DMS79 (cell line): ENCODE results near the gene GRM5.
"Not testable (repeated sequence)": the region's sequence is repeated elsewhere in the genome, so short reads cannot be mapped to it uniquely, and the experiment has no call there.

Source experiments
- DNase-seq: peaks from one replicate; lab custom pipeline; 2025; lab: John Stamatoyannopoulos, UW

The GRM5 gene

DNA sequence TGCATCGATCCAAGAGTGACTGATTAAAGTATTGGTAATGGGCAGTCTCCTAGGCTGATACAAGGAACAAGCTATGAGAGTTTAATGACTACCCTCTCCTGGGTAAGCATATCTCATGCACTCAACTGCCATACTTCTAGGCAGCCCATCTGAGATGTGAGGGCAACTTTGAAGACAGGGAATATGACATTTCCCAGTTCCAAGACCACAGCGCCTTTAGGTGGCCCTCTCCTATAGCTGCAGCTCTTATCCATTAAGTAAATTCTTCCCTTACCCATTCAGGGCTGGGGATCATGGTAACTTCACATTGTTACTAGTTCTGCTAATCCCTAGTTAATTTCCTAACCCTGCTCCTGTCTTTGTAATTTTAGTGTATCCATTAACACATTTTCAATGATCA is 570.9 kb downstream of the GRM5 start:
- DNase-seq: no peak

DNA sequence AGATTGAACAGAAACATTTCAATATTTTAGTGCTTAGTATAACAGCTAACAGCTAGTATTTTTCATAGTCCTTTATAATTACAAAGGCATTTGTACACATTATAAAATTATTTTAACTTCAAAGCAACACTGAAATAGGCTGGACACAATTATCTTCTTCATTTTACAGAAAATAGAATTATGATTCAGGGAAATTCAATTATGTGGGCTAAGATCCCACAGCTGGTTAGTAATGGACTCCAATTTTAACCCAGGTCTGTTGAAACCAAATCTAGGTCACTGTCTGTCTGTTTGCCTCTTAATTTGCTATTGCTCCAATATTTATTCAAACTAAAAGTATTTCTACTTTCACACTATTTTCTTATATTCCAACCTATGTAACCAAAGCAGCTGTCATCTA is 574.1 kb downstream of the GRM5 start:
- DNase-seq: no peak

DNA sequence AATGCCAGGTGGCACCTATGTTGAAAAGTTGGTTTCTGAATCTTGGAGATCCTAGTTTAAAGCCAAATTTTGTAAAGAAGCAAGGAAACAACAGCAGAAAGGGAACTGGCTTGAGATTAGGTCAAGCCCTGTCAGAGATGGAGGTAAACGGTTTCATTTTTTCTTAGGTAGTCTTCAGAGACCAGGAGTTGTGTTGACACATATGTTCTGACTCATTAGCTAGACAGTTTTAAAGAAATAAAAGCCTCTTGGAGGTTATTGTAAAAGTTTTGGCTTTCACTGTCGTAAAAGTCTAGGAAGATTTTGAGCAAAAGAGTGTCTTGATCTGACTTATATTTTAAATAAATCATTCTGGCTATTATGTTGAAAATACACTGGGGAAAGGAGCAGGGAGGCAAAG is 576.8 kb downstream of the GRM5 start:
- DNase-seq: no peak

DNA sequence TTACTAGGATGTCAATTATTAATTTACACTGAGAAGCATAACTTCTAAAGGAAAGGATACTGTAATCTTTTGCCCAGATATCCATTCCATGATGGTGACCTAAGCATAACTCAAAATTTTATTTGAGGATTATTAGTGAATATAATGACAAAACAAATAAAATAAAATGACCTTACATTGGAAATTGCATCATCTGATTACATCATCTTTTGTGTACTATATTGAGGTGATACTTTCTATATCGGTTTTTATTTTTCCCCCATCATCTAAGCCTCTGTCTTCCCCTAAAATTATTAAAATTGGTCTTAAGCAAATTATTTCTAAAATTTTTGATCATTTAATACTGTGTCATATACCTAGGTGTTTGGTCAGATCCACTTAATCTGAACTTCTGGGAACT is 578.1 kb downstream of the GRM5 start:
- DNase-seq: no peak

DNA sequence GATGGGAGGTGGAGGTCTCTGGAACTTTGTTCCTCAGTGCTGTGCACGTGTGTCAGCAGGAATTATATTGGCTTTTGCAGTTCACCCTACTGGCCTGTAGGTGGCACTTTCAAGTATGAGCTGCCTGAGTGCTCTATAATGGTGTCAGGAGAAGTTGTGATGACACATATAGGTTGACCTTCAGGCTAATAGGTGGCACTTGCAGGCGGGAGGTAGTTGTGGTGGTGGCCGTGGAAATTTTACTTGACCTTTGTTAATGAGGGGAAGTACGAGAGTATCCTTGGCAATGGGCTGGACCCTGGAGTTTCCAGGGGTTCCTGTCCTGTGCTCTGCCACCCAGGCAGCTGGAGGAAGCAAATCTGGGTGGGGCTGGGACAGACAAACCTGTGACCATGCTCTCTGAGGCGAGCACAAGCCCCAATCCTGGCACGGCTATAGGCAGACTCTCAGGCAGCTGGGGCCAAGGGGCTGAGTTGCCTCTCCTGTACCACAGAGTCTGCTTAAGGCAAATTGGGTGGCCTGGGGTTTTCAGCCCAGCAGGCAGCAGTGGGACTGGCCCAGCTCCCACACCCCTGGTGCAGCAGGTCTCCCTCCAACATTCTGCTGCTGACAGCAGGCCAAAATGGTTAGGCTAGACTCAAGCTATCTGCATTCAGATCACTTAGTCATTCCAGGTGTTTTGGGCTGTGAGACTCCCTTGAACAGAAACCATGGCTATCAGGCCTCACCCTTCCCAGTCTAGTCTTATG is 580.7 kb downstream of the GRM5 start:
- DNase-seq: no peak

DNA sequence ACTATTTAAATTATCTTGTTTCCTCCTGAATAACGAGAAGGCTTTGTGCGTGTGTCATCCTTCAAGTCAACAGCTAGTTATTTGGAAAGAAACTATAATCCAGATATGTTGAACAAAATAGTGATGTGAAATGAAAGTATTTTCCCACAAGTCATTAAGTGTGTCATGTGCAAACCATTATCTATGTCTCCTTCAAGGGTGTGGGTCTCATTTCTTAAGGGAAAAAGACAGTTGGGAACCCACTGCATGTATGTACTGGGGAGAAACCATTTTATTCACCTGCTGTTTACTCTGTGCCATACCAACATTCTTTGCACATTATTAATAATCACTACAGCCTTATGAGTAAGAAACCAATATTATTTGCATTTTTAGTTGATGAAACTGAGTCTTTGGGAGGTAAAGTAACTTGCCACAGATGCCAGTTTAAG is 582.9 kb downstream of the GRM5 start:
- DNase-seq: no peak

DNA sequence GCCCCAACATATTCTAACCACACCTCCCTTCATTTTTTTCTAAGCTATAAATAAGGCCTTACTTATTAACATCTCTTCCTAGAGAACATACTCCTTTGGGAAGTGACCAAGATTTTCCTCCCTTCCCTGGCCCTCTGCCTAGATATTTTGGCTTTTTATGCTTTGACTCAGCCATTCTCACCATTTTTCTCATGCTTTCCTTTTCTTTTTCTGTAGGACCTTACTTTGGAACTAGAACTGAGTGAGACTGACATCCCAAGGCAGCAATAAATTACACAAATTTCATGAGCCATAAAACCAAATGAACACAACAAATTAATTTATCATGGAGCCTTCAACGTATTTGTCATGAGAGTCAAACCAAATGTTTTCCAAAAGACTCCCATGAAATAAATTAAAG is 585.6 kb downstream of the GRM5 start:
- no peak for DNase-seq

DNA sequence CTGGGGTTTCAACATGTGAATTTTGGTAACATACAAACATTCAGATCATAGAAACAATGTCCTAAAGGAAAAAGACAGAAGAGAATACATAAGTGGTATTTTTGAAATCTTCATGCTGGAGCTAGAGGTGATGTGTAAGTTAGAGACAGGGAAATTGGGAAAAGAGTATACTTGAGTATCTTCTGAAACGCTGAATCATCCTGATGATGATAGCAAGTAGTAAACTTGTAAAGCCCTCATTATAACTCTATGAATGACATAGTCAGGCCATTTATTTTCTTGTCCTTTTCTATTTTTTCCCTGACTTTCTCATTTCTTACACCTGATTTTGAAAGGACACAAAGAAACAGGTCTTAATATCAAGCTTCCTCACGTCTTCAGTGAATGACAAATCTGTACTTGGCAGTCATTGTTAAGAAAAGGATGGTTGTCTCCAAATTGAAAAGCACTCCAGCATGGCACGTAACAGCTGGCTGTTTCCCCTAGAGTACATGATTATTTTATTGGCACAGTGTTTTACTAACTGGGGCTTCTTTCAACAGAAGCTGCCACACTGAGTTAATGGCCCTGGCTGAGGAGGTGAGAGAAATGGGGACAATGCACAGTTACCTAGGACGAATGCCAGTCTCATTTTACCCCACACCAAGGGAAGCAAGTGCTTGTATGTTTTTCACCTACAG is 587.5 kb downstream of the GRM5 start:
- DNase-seq: no peak

DNA sequence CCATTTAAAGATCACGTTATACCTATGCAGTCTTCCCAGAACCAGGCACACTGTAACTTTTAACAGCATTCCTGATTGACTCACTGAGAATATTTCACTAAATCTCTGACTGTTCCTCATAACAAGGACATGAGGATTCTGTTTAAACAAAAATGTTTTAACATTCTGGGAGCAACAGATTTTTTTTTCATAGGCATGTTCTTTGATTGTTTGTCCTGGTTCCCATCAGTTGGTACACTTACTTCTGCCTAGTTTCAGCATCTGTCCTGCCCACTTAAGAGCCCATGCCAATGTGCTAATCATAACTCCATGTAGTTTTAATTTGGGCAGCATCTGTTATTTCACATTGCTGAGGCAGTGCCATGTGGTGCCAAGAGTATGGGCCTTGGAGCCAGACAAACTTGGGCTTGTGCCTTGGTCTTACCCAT is 589.8 kb downstream of the GRM5 start:
- DNase-seq: no peak

DNA sequence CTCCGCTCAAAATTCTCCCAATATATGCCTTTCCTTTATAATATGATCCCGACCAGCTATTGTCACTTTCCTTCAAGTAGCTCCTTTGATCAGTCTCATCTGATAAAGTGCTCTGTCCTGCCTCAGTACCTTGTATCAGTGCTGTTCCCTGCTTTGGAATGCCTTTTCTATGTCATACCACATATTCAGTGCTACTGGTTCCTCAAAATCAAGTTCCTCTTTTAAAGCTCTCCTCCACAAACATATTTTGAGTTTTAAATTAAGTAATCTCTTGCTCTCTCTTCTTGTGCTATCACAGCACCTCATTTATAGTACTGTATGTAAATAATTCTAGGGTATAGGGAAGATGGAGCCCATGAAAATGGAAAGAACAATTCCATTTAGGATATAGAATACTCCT is 591.1 kb downstream of the GRM5 start:
- DNase-seq: no peak

DNA sequence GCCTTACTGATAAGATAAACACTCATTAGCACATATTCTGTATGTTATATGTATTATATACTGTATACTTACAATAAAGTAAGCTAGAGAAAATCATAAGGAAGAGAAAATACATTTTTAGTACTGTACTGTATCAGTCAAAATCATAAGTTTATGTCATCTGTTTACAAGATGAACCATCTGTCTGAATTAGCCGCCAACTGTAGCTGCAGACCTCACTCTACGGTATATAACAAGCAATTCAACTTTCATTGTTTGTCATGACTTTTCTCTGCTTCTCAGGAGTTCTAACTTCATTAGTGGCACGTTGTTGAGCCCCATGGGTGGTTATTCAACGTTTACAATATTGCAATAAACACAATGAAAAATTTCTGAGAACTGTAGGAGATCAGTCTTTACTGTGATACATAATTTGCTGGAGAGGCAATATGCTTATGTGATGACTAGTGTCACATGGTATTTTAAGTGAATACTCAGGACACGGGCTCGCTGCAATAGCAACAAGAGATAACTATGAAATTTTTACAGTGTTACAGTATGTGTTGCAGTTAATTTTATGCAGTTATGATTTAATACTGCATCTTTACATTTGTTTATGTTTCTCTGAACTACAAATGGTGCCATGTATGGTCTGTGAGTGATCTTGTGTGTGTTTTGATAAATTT is 596.1 kb downstream of the GRM5 start:
- no peak for DNase-seq

DNA sequence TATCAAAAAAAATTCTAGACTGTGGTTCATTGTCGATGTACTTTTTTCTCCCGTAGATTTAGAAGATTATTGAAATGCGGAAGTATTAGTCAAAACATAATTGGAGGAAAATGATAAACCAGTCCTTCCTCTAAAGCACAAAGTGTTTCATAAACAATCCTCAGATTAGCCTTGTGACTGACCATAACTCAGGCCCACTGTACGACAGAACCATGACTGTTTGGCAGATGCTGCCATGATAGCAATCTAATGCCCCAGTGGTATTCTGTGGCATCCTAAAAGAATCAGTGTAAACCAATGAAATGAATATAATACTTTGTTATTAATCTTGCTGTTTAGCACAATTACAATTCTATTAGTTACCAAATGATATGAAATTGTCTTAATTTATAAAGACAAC is 601.3 kb downstream of the GRM5 start:
- DNase-seq: no peak

DNA sequence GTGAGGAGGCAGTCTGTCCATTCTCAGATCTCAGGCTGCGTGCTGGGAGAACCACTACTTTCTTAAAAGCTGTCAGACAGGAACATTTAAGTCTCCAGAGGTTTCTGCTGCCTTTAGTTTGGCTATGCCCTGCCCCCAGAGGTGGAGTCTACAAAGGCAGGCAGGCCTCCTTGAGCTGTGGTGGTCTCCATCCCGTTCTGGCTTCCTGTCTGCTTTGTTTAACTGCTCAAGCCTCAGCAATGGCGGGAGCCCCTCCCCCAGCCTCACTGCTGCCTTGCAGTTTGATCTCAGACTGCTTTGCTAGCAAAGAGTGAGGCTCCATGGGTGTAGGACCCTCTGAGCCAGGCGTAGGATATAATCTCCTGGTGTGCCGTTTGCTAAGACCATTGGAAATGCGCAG is 602.5 kb downstream of the GRM5 start:
- DNase-seq: not testable (repeated sequence)

DNA sequence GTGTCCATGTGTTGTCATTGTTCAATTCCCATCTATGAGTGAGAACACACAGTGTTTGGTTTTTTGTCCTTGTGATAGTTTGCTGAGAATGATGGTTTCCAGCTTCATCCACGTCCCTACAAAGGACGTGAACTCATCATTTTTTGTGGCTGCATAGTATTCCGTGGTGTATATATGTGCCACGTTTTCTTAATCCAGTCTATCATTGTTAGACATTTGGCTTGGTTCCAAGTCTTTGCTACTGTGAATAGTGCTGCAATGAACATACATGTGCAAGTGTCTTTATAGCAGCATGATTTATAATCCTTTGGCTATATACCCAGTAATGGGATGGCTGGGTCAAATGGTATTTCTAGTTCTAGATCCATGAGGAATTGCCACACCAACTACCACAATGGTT is 607.7 kb downstream of the GRM5 start:
- not testable (repeated sequence) for DNase-seq

DNA sequence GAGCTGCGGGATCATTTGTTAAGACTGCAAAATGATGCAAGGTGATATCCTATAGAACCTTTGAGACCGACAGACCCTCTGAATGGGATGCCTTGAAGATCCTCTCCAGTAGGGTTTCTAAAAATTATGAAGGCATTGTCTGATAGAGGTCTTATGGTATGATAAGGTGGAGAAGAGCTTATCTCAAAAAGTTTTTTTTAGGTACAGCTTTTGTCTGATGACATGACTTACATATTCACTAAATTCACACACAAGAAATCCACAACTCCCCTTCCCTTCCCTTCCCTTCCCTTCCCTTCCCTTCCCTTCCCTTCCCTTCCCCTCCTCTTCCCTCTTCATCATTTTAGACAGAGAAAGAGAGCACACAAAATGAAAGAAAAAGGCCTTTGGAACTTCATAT is 609.8 kb downstream of the GRM5 start:
- DNase-seq: no peak

DNA sequence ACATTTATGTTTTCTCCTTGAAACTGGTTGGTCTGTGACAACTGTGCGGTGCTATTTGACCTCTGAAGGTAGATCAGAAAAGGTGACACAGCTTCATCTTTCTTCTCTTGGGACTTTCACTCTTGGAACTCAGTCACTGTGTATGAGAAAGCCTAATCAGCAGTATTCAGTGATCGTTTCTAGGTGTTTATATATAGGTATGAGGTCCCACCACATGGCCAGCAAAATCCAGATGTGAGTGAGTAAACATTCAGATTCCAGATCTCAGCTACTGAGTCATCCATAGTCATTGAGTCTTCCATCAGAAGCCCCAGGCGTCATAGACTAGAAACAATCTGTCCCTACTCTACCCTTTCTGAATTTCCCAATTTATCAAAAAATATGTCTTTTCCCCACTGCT is 610.9 kb downstream of the GRM5 start:
- no peak for DNase-seq
